Epithelial cell of umbilical artery (primary cell): ENCODE data around the gene TMEM170B. TPM values are rescaled to one million over a fixed set of nuclear protein-coding genes. Genes with fewer than 3 reads are reported as not detected.

Source experiments
- total RNA-seq: library from RNA; depleted of rRNA; stranded (reverse); fragments of >200 nt; gene quantifications from 2 replicates; pipeline ENCODE4 v1.2.3, GENCODE V29; 2014

TMEM170B gene, protein sequence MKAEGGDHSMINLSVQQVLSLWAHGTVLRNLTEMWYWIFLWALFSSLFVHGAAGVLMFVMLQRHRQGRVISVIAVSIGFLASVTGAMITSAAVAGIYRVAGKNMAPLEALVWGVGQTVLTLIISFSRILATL
- 3.6 and 6.1 TPM in 2 replicates for total RNA-seq

DNA sequence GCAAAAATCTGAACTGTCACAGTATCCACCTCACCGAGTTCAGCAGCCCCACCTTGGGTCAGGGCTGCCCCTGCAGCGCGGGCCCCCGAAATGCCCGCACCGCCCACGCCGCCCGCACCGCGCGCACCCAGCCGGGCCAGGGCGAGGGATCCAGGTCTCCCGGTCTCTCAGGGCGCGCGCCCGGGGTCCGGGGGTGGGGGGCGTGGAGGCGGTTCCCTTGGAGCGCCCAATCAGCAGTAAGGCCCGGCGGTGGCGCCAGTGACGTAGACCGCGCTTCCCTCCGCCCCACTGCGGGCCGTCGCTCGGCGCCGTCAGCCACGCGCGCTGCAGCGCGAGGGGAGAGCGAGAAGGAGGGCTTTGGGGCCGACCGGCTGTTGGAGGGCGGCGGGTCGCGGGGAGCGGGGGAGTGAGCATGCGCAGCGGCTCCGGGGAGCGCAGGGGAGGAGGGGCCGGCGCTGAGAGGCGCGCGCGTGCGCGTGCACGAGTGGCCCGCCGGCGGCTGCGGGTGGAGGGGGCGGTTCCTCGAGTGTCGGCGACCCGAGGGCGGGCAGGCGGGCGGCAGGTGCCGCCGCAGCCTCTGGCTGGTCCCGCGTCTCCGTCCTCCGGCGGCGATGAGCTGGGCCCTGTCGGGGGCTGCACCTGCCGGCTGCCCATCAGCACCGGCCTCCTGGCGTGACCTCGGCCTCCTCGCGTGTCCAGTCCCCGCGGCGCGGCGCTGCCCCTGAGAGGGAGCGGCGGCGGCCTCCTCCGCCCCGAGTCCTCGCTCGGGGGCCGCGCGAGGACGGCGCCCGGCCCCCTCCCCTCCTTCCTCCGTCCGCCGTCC lies at the start of gene TMEM170B:
Gene TMEM170B, plus strand, starts transcription at position 521 of the 823 bp plus-strand sequence. CDS start 529 bp downstream, outside the sequence.

Other genes starting within 250 kb of the TMEM170B start
- gene ADTRP, start 241.1 kb downstream of the TMEM170B start, total RNA-seq: 5.3 and 9.1 TPM in 2 replicates